GM04503 (cell line): ENCODE data around the gene VPS54.
A peak's percentile ranks its signal among the peaks of the same experiment; 100 is the strongest.

ENCODE experiments used
- DNase-seq: peaks from one replicate; pipeline ENCODE4 v3.0.0-alpha.2; 2012; ENCODE audit warnings: low read depth

VPS54 gene

GRCh38 chr2:64019083-64019974 lies at the start of gene VPS54:
Gene VPS54 (minus strand): TSS chr2:64019428. CDS start chr2:63983999, 35,429 bp downstream.
- no peak for DNase-seq

GRCh38 chr2:64067326-64067725 lies 48.1 kb upstream of the VPS54 start:
- DNase-seq: no peak

DNA sequence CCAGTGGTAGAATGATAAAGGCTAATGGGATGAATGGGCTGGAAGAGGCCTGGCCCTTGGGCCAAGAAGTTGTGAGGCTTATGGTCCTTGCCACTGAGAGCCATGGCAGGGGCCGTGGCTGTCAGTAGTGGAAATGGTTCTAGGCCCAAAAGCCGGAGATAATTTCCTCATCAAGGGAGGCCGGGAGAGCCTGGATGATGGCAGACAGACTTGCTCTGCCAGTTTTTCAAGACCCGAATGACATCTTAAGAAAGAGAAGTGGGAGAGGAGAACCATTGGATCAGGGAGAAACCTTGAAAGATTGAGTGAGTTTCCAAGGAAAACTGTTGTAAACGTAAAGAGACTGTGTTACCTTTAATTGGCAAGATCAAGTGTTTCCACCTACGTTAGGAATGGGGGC lies 46.3 kb upstream of the VPS54 start:
- no peak for DNase-seq

GRCh38 chr2:64063924-64064331 lies 44.7 kb upstream of the VPS54 start:
- DNase-seq: no peak

DNA sequence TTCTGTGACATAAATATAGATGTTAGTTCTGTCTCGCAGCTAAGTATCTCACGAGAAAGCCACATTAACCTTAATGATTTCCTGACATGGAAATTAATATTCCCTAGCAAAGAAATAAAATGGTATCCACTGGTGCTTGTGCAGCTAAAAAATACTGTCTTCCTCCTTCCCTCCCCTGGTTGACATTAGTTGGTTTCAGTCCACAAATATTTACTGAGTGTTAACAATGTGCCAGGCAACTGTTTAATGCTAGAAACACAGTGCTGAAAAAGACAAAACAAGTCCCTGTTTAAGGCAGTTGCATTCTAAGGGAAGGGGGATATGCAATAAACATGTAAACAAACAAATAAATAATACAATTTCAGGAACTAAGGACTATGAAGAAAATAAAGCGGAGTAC lies 44.2 kb upstream of the VPS54 start:
- DNase-seq: no peak

DNA sequence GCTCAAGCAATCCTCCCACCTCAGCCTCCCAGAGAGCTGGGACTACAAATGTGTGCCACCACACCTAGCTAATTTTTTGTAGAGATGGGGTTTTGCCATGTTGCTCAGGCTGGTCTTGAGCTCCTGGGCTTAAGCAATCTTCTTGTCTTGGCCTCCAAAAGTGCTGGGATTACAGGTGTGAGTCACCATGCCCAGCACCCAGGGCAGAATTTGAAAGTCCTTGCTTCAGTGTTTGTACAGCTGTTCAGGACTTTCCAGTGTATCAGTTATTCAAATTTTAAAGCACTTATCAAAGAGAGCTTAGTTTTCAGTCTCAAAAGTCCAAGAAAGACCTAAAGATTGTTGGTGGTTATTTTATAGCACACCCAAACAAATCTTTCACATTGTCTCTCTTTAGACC lies 43.6 kb upstream of the VPS54 start:
- no peak for DNase-seq

GRCh38 chr2:64059270-64059669 lies 40.0 kb upstream of the VPS54 start:
- DNase-seq: no peak

DNA sequence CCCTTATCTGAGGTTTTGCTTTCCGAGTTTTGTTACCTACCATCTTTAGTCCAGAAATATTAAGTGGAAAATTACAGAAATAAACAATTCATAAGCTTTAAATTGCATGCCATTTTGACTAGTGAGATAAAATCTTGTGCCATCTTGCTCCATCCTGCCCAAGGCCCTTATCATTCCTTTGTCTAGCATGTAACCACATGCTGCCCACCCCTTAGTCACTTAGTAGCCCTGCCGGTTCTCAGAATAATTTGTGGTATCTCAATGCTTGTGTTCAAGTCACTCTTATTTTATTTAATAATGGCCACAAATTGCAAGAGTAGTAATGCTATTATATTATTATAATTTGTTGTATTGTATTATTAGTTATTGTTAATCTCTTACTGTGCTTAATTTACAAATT lies 36.8 kb upstream of the VPS54 start:
- no peak for DNase-seq

- DNase-seq: no peak
These were observed 35.1 kb upstream of the VPS54 start for GRCh38 chr2:64054161-64054915.

- no peak for DNase-seq
These were observed 33.4 kb upstream of the VPS54 start for GRCh38 chr2:64052463-64053241.

- peak; percentile 20 for DNase-seq
These were observed 30.5 kb upstream of the VPS54 start for GRCh38 chr2:64049633-64050220.

DNA sequence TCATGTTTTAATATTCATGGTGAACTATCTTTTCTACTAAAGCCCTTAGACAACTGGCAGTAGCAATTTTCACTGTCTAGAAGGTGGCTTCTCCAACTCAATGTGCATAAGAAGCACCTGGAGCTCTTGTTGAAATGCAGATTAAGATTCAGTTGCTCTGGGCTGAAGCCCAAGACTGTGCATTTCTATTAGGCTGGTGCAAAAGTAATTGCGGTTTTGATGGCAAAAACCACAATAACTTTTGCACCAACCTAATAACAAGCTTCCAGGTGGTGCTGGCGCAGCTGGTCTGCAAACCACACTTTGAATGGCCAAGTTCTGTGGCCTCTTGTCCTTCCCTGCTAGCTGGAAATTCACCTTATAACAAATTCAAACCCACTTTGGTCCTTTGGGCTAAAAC lies 26.7 kb upstream of the VPS54 start:
- no peak for DNase-seq

DNA sequence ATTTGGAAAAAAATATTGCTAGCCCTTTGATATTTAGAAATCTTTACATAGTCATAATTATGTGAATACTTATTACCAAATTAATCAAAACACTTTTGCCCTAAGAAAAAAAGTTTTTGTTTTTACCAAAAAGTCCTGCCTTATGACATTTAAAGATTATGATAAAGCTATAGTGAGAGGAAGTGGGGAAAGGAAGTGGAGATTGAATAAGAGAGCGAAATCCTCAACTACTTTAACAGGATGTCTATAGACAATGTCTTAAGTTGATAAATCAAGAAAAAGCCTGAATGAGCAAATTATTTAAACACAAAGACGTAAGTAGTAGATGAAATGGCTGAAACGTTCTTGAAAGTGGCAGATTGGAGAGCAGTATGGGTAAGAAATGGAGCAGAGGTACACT lies 20.9 kb upstream of the VPS54 start:
- no peak for DNase-seq

GRCh38 chr2:64036034-64036705 lies 16.9 kb upstream of the VPS54 start:
- no peak for DNase-seq

DNA sequence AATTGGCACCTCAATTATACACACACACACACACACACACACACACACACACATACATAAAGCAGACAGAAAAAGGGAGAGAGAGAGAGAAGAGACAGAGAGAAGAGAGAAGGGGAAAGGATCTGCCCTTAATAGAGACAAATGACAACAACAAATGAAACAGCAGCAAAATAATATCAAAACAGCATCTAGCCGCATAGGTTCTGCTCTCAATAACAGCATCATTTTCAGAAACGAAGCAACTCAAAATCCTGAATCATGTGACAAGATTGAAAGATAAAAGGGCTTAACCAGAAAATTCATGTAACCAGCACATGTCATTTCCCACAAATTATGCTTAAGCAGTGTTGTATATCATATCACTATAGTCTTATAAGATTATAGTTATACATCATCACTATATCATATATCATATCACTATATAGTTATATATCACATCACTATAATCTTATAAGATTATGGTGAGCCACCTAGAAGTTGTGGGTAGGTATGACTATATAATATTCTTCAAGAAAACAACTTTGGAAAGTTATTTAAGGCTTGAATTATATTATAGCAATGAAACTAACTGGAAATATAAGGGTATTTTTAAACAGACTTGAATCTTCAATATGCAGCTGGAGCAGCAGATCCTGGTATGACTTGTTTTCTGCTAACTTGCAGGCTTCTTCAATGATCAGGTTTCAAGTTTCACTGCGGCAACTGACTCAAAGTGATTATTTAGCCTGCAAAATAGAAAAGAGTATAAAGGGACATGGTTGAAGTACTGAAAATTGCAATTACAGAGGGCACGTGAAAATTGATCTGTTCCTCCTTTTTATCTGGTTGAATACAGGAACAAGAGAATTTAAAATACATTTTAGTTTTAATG lies 16.1 kb upstream of the VPS54 start:
- no peak for DNase-seq

DNA sequence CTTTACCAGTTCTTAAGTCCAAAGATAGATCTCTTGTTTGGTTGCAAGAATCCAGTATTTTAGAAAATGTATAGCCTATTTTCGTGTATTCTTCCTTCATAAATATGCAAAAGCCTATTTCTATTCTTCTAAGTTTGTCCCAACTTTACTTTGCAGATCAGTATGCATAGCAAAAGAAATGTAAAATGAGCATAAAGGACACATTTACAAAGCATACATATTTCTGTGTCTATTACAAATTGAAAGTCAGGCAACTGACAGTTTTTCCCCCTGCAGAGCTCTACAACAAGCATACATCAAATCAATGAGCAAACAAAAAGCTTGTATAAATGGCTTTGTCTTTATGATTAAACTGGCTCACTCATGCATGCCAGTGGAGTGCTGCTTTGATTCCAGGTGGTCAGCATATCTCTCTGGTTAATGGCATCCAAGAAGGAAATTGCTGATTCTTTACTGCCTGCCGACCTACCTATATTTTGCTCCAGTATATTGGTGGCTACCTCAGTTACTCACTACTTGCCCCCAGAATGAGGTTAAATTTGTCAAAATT lies 10.0 kb upstream of the VPS54 start:
- DNase-seq: no peak

DNA sequence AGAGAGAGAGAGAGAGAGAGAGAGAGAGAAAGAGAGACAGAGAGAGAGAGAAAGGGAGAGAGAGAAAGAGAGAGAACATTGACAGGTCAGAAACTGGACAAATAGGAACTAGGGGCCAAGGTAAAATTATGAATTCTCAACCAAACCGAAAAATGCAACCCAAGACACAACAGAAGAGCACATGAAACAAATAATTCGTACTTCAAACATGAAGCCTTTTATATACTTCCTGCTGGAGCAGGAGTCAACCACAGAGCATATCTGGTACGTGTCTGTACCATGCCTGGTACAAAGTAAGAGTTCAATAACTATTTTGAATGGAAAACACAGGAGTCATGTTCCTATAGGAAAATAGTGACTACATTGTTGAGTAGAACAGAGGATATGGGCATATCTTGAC lies 6.5 kb upstream of the VPS54 start:
- no peak for DNase-seq

DNA sequence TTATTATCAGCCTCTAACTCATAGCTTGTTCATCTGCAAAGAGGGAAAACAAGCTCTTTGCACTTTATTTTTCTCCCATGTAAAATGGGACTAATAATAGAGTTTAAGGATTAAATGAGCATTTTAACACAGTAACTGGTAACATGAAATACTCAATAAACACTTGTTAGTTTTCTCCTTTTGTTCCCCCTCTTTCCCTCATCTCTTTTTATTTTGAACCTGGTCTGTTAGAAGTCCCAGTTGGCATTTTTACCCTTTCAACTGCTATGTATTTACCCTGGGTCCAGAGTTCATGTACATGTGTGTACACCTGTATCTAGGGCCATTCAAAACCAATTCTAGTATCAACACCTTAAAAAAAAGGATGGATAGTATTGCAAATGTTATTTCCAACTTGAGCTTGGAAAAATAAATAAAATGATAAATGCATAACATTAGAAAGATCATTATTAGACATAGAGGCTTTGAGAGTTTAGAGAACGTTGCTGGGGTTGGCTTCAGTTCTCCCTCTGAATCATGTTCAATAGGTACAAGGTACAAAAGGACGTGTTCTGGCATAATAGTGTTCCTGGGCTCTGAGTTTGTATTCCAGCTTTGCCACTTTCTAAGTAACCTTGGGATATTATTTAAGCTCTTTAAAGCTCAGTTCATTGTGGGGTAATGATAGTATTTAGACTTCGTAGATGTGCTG lies 5.2 kb upstream of the VPS54 start:
- DNase-seq: no peak

DNA sequence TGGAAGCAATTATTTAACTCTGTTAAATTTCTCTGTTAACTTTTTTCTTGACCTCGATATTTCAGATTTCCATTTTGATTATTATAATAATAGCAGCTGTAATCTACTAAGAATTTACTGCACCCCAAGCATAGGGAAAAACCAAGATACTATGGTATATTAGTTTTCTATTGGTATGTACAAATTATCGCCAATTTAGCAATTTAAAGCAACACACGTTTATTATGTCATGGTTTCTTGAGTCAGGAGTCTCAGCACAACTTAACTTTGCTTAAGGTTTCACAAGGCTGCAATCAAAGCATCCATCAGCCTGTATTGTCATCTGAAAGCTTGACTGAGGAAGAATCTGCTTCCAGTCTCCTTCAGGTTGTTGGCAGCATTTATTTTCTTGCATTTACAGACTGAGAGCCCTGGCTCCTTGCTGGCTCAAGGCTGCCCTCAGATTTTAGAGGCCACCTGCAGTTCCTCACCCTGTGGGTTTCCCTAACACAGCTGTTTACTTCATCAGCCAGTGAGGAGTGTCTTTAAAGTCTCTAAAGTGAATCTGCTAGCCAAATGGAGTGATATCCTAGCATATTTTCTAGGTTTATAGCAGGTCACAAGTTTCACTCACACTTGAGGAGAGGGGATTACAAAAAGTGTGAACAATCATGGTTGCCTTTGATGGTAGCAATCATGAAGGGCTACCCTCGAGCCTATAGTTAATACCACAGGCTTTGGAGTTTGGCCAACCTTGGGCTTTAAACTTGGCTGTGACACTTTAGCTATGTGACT lies 4.4 kb upstream of the VPS54 start:
- no peak for DNase-seq
